Measurements from ENCODE around the gene MUL1. TPM values are rescaled to one million over a fixed set of nuclear protein-coding genes. Genes with fewer than 3 reads are reported as not detected.

Gene MUL1
- total and polyA plus RNA-seq, 2 of the 8 experiments (the other 6 are each of a cell fraction or from before 2014, with no cell fraction given) = 16.4 to 20.8 TPM

Other genes starting within 250 kb of the MUL1 start
- gene VWA5B1, start 217.3 kb downstream of the MUL1 start, total RNA-seq (2021; fragmentation: NEBNext Ultra II Directional; extraction: Animal tissue kit (Norgen Biotek cat#: 25700)) = 0.78 and 2.3 TPM in 2 replicates
- 0.54 and 1.3 TPM in 2 replicates for gene VWA5B1, start 217.3 kb downstream of the MUL1 start, polyA plus RNA-seq (2011; rRNA removed)
- gene CAMK2N1, start 21.9 kb downstream of the MUL1 start, total RNA-seq (2021; fragmentation: NEBNext Ultra II Directional; extraction: Animal tissue kit (Norgen Biotek cat#: 25700)) = 5.6 and 7.4 TPM in 2 replicates
- gene CAMK2N1, start 21.9 kb downstream of the MUL1 start, polyA plus RNA-seq (2011; rRNA removed) = 1.8 and 2.3 TPM in 2 replicates
- 1.9 and 2.2 TPM in 2 replicates for gene FAM43B, start 44.4 kb upstream of the MUL1 start, total RNA-seq (2021; fragmentation: NEBNext Ultra II Directional; extraction: Animal tissue kit (Norgen Biotek cat#: 25700))
- gene FAM43B, start 44.4 kb upstream of the MUL1 start, polyA plus RNA-seq (2011; rRNA removed) = 0.88 and 1.0 TPM in 2 replicates
- 3.3 and 4.4 TPM in 2 replicates for gene CDA, start 80.9 kb upstream of the MUL1 start, total RNA-seq (2021; fragmentation: NEBNext Ultra II Directional; extraction: Animal tissue kit (Norgen Biotek cat#: 25700))
- 11.3 TPM in 2 replicates for gene CDA, start 80.9 kb upstream of the MUL1 start, polyA plus RNA-seq (2011; rRNA removed)
- gene PINK1, start 125.3 kb upstream of the MUL1 start, total RNA-seq (2021; fragmentation: NEBNext Ultra II Directional; extraction: Animal tissue kit (Norgen Biotek cat#: 25700)) = 19.3 and 20.5 TPM in 2 replicates
- gene PINK1, start 125.3 kb upstream of the MUL1 start, polyA plus RNA-seq (2011; rRNA removed) = 16.1 and 21.0 TPM in 2 replicates
- gene DDOST, start 153.2 kb upstream of the MUL1 start, total RNA-seq (2021; fragmentation: NEBNext Ultra II Directional; extraction: Animal tissue kit (Norgen Biotek cat#: 25700)) = 253 and 260 TPM in 2 replicates
- 300 and 336 TPM in 2 replicates for gene DDOST, start 153.2 kb upstream of the MUL1 start, polyA plus RNA-seq (2011; rRNA removed)
- gene KIF17, start 209.9 kb upstream of the MUL1 start, total RNA-seq (2021; fragmentation: NEBNext Ultra II Directional; extraction: Animal tissue kit (Norgen Biotek cat#: 25700)) = 9.9 and 10.4 TPM in 2 replicates
- gene KIF17, start 209.9 kb upstream of the MUL1 start, polyA plus RNA-seq (2011; rRNA removed) = 6.9 and 10.5 TPM in 2 replicates
- 18.3 and 18.4 TPM in 2 replicates for gene SH2D5, start 224.6 kb upstream of the MUL1 start, total RNA-seq (2021; fragmentation: NEBNext Ultra II Directional; extraction: Animal tissue kit (Norgen Biotek cat#: 25700))
- 13.2 and 16.7 TPM in 2 replicates for gene SH2D5, start 224.6 kb upstream of the MUL1 start, polyA plus RNA-seq (2011; rRNA removed)